ENCODE measurements around the gene OTUD4. TPM values are rescaled to one million over a fixed set of nuclear protein-coding genes. Genes with fewer than 3 reads are reported as not detected.

Gene OTUD4
- total and polyA plus RNA-seq, 8 donors = 5.2 to 53.8 (median 12.4) TPM

GRCh38 chr4:145083891-145084605 lies 96.3 kb downstream of the OTUD4 start:
- Histone ChIP-seq H3K27ac (no peak overlapping the region), H3K9me3 (no peaks in the 10 kb centered on the region), H3K27me3 (no peaks in the 10 kb centered on the region), H3K4me1 (no peaks in the 10 kb centered on the region), H3K4me3 (no peak overlapping the region), H3K36me3 (peaks cover 4 to 60% (median 52%) of the 10 kb centered on the region in 4 donors)
- 91 to 100% (median 97%) methylated on average over 1 of the region's 1 CpG for WGBS, 5 donors
- no peak for DNase-seq
- intact Hi-C loops (cut with DNase I; ENCODE audit: low total_unique reads) = no loop called here
- no peak for TF ChIP-seq POLR2A (IDR thresholded peaks at IDR 0.05)

Small RNA genes within 50 kb of the gene (small RNA-seq; reads per million reads assigned to genes)
- gene RF00019 = 0 reads per million in 4 donors

Other genes with a start within 250 kb of the OTUD4 start
- gene ANAPC10, start 82.4 kb downstream of the OTUD4 start, total RNA-seq = 10 to 100 TPM in 2 of 5 donors, 1 to 10 TPM in 3; 2.6 to 42.0 (median 6.1) TPM
- gene ANAPC10, start 82.4 kb downstream of the OTUD4 start, polyA plus RNA-seq = 10 to 100 TPM; 13.5 to 18.8 (median 14.5) TPM
- 100 to 1,000 TPM in 1 of 5 donors, 10 to 100 TPM in 4; 20.0 to 108 (median 74.6) TPM for gene ABCE1, start 82.3 kb downstream of the OTUD4 start, total RNA-seq
- 10 to 100 TPM; 16.9 to 21.5 (median 19.5) TPM for gene ABCE1, start 82.3 kb downstream of the OTUD4 start, polyA plus RNA-seq

Measured in stomach (tissue), 9 donors.